Measurements from ENCODE around the gene MIER2. TPM values are rescaled to one million over a fixed set of nuclear protein-coding genes. Genes with fewer than 3 reads are reported as not detected.

The MIER2 gene
- total RNA-seq, 2 donors from 2014 or later = 17.3 to 19.1 TPM

DNA sequence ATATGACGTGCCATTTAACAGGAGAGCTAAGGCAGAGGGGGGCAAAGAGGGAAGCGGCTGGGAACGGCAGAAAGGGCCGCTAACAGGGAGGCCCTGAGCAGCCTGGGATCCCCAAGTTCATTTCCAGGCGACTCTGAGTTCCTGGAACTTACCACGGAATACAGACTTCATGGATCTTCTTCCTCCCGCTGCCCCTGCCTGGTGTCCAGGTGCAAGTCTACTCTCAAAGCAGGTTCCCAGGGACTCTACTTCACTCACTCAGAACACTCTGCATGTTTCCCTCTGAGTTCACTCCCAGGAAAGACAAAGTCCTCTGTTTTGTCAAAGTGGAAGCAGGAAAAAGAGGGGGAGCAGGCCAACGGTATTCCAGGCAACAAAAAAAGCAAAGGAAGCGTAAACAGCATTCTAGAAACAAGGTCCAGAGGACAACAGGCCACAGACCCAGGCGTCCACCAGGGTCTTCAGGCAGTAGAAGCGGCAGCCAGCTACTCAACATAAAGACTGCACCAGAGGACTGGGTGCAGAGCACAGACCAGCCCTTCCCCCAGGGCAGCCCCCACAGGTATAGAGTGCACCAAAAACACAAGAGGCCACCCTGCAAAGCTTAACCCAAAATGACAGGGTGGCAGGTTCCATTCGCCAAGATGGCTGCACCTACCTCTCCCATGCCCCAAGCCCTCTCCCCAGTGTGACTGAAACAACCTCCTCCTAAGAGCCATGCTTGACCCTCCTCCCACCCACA, 3.0 kb downstream of the MIER2 start:
- Histone ChIP-seq H3K9ac (ENCODE audit: low read depth in 2 of 2, low read length in 2 of 2) (peak overlapping the region; percentile 12 to 56), H3K4me1 (peaks cover 16% of the 10 kb centered on the region), H3K27ac (no peak overlapping the region), H3K4me3 (no peak overlapping the region), H3K9me3 (no peaks in the 10 kb centered on the region), H3K27me3 (no peaks in the 10 kb centered on the region), H3K36me3 (no peaks in the 10 kb centered on the region)
- TF ChIP-seq, protein P1, sequence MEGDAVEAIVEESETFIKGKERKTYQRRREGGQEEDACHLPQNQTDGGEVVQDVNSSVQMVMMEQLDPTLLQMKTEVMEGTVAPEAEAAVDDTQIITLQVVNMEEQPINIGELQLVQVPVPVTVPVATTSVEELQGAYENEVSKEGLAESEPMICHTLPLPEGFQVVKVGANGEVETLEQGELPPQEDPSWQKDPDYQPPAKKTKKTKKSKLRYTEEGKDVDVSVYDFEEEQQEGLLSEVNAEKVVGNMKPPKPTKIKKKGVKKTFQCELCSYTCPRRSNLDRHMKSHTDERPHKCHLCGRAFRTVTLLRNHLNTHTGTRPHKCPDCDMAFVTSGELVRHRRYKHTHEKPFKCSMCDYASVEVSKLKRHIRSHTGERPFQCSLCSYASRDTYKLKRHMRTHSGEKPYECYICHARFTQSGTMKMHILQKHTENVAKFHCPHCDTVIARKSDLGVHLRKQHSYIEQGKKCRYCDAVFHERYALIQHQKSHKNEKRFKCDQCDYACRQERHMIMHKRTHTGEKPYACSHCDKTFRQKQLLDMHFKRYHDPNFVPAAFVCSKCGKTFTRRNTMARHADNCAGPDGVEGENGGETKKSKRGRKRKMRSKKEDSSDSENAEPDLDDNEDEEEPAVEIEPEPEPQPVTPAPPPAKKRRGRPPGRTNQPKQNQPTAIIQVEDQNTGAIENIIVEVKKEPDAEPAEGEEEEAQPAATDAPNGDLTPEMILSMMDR (IDR thresholded peaks at IDR 0.05) = no peak
- intact Hi-C loops (cut with DNase I) = no loop called here
- no peak for DNase-seq

DNA sequence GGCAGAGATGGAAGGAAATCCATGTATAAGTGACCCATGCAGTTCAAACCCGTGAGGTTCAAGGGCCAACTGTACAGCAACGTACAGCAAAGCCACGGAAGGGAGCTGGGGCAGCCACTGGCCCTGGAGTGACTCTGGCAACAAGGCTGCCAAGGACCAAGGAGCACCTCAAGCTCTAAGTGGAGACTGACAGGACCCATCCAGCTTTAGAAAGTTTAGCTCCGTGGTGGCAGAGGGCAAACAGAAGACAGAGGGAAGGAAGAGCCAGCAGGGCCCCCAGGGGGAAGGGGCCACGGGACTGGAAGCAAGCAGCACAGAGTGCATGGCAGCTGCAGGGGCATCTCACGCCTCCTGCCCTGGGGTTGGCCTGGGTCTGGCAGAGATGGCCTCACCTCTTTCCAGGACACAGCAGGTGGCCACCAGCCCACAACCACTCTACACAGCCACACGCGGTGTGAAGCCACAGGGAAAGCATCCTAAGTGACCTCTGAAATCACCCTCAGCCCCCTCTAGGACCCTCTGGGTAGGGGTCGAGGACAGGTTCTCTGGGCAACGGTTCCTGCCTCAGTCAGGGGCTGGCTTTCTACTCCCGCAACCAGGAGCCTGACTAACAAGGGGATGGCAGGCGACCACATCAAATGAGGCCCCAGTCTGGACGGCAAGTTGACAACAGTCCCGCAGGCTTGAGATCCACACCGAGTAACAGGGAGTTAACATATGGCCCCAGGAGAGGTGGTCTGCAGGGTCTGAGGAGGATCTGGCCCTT, 3.8 kb downstream of the MIER2 start:
- Histone ChIP-seq H3K4me1 (peaks cover 16% of the 10 kb centered on the region), H3K27ac (no peak overlapping the region), H3K36me3 (no peaks in the 10 kb centered on the region), H3K9me3 (no peaks in the 10 kb centered on the region), H3K4me3 (no peak overlapping the region), H3K9ac (ENCODE audit: low read depth in 2 of 2, low read length in 2 of 2) (no peak overlapping the region), H3K27me3 (no peaks in the 10 kb centered on the region)
- intact Hi-C loops (cut with DNase I) = no loop called here
- TF ChIP-seq, protein P1 (IDR thresholded peaks at IDR 0.05) = no peak
- no peak for DNase-seq

DNA sequence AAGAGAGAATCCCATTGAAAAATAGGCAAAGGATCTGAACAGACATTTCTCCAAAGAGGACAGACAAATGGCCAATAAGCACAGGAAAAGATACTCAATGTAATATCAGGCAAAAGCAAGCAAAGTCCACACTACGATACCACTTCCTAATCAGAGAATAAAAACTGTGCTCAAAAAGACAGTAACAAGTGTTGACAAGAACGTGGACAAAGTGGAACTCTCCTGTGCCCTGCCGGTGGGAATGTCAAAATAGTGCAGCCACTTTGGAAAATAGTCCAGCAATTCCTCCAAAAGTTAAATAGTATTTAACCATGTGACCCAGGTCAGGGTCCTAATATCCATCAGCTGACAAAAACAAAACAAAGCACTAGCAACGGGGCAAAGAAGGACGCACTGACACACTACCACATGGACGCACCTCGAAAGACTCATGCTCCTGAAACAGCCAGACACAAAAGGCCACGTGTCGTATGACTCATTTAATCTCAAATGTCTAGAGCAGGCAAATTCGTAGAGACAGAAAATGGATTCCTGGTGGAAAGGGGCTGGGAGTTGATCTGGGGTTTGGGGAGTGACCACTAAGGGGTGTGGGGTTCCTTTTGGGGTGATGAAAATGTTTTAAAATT, 5.2 kb downstream of the MIER2 start:
- Histone ChIP-seq H3K9me3 (no peaks in the 10 kb centered on the region), H3K27me3 (no peaks in the 10 kb centered on the region), H3K9ac (ENCODE audit: low read depth in 2 of 2, low read length in 2 of 2) (no peak overlapping the region), H3K27ac (no peak overlapping the region), H3K4me3 (no peak overlapping the region), H3K36me3 (no peaks in the 10 kb centered on the region), H3K4me1 (peaks cover 16% of the 10 kb centered on the region)
- TF ChIP-seq, protein P1 (IDR thresholded peaks at IDR 0.05) = no peak
- intact Hi-C loops (cut with DNase I) = no loop called here
- DNase-seq = no peak

DNA sequence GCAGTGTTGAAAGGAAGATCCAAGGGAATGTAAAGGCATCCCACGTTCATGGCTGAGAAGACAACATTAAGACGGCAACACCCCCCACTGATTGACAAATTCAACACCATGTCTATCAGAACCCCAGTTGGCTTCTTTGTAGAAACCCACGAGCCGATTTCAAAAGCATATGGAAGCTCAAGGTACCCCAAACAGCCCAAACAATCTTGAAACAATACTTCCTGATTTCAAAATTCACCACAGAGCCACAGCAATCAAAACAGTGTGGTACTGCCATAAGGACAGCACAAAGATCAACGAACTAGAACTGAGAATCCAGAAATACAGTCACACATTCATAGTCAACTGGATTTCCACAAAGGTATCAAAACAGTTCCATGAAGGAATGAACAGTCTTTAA, 6.2 kb downstream of the MIER2 start:
- TF ChIP-seq, protein P1 (IDR thresholded peaks at IDR 0.05) = no peak
- no peak for DNase-seq
- H3K27me3 ChIP-seq = no peaks in the 10 kb centered on the region

DNA sequence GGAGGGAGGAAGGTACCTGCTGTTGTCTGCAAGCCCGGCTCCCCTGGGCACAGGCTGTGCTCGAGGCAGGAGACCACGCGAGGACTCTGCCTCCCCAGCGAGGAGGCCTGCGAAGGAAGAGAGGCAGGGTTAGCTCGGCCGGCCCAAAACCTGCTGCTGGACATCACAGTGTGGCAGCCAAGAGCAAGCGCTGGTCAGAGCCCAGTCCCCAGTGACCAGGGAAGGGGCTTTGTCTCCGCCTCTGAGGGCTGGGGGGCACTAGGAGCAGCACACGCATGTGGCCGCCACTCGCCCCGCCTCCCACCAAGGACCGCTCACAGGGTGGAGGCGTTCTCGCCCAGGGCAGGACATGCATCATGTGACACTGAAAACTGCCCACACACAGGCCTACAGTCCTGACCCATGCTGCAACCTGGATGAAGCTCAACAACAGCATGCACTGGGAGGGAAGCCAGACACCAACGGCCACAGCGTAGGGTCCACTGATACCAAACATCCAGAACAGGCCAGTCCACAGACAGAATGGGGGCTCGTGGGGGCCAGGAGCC, 8.5 kb downstream of the MIER2 start:
- intact Hi-C loops (cut with DNase I) = no loop called here
- DNase-seq = no peak
- TF ChIP-seq, protein P1 (IDR thresholded peaks at IDR 0.05) = no peak

More for the DNA sequence above, 6.2 kb downstream of the MIER2 start:
- H3K9me3 ChIP-seq = no peaks in the 10 kb centered on the region
- H3K27ac ChIP-seq = no peak overlapping the region
- H3K36me3 ChIP-seq = no peaks in the 10 kb centered on the region
- peaks cover 16% of the 10 kb centered on the region for H3K4me1 ChIP-seq
- intact Hi-C loops (cut with DNase I) = no loop called here
- H3K9ac ChIP-seq (ENCODE audit: low read depth in 2 of 2, low read length in 2 of 2) = no peak overlapping the region
- no peak overlapping the region for H3K4me3 ChIP-seq

More for the DNA sequence above, 8.5 kb downstream of the MIER2 start:
- H3K4me3 ChIP-seq = no peak overlapping the region
- no peaks in the 10 kb centered on the region for H3K27me3 ChIP-seq
- H3K4me1 ChIP-seq = no peaks in the 10 kb centered on the region
- H3K9ac ChIP-seq (ENCODE audit: low read depth in 2 of 2, low read length in 2 of 2) = no peak overlapping the region
- H3K36me3 ChIP-seq = peaks cover 4% of the 10 kb centered on the region
- H3K27ac ChIP-seq = no peak overlapping the region
- H3K9me3 ChIP-seq = no peaks in the 10 kb centered on the region
